Fibroblast of lung (primary cell): ENCODE results near the gene HIBCH. TPM values are rescaled to one million over a fixed set of nuclear protein-coding genes. Genes with fewer than 3 reads are reported as not detected.

Experiments
- DNase-seq, 2 donors: peaks; one replicate each; pipeline versions ENCODE4 v3.0.0 to v3.0.0-alpha.2; 2010; ENCODE audit warnings: low read depth in 2 of 2
- H2AFZ ChIP-seq: 2 replicates; pipeline ENCODE4 v1.5.1; 2012; ENCODE audit warnings: low read length, control low read depth, inconsistent platforms
- H3K27ac ChIP-seq: 2 replicates; pipeline ENCODE4 v1.5.1; 2011; ENCODE audit warnings: low read length, control low read depth; ENCODE audit not compliant: insufficient read depth
- H3K27me3 ChIP-seq: 2 replicates; pipeline ENCODE4 v1.5.1; 2011; ENCODE audit warnings: mild to moderate bottlenecking, low read length; ENCODE audit not compliant: control insufficient read depth, insufficient read depth
- H3K36me3 ChIP-seq: 2 replicates; pipeline ENCODE4 v1.5.1; 2011; ENCODE audit warnings: low read length; ENCODE audit not compliant: control insufficient read depth, insufficient read depth
- H3K4me1 ChIP-seq: 2 replicates; pipeline ENCODE4 v1.5.1; 2011; ENCODE audit warnings: low read length; ENCODE audit not compliant: control insufficient read depth, insufficient read depth; ENCODE audit errors: extremely low read depth
- H3K4me2 ChIP-seq: 2 replicates; pipeline ENCODE4 v1.5.1; 2011; ENCODE audit warnings: low read length, control low read depth; ENCODE audit not compliant: insufficient read depth; ENCODE audit errors: extremely low read depth
- H3K4me3 ChIP-seq, 4 experiments: fragments of 200-600 bp in 1 of 4; sonication (generic) in 1 of 4; replicated peaks in 1 of 4; 2 replicates each; pipeline ENCODE4 v1.5.1; 2011 to 2016; ENCODE audit warnings: low read length in 4 of 4, low read depth in 3 of 4, mild to moderate bottlenecking in 3 of 4, control low read depth in 2 of 4, inconsistent platforms in 1 of 4, mixed read lengths in 1 of 4; ENCODE audit not compliant: insufficient read depth in 1 of 4; ENCODE audit errors: control extremely low read depth in 1 of 4
- H3K79me2 ChIP-seq: 2 replicates; pipeline ENCODE4 v1.5.1; 2012; ENCODE audit warnings: mild to moderate bottlenecking, low read length, inconsistent platforms; ENCODE audit not compliant: control insufficient read depth, insufficient read depth
- H3K9ac ChIP-seq: 2 replicates; pipeline ENCODE4 v1.5.1; 2011; ENCODE audit warnings: mild to moderate bottlenecking, low read length, control low read depth; ENCODE audit not compliant: insufficient read depth
- H3K9me3 ChIP-seq: 2 replicates; pipeline ENCODE4 v1.5.1; 2012; ENCODE audit warnings: low read depth, low read length; ENCODE audit not compliant: control insufficient read depth, insufficient read depth
- H4K20me1 ChIP-seq: 2 replicates; pipeline ENCODE4 v1.5.1; 2011; ENCODE audit warnings: low read length; ENCODE audit not compliant: control insufficient read depth, insufficient read depth; ENCODE audit errors: extremely low read depth
- EZH2 ChIP-seq: IDR thresholded peaks from 2 replicates; pipeline ENCODE4 v1.5.1; 2012; ENCODE audit warnings: low read length, control low read depth, mild to moderate bottlenecking; ENCODE audit errors: missing control alignments
- polyA plus RNA-seq, 2 donors: library from polyadenylated mRNA; depleted of rRNA in 1 of 2; stranded (reverse) in 1 of 2; unstranded in 1 of 2; fragments of >200 nt; gene quantifications; 2 replicates each; pipeline ENCODE4 v1.2.1, GENCODE V29; 2011 to 2012; ENCODE audit warnings: missing spikeins in 1 of 2
- total RNA-seq: library from RNA; depleted of rRNA; stranded (reverse); fragments of >200 nt; gene quantifications from 2 replicates; pipeline ENCODE4 v1.2.1, GENCODE V29; 2014
- TF ChIP-seq, protein P1 (sequence below), 2 donors: IDR thresholded peaks in 1 of 2; conservative IDR thresholded peaks in 1 of 2; 1 replicate in 1 of 2; 2 replicates in 1 of 2; pipeline ENCODE4 v1.5.1; 2011 to 2012; ENCODE audit warnings: low read length in 2 of 2, control low read depth in 1 of 2, inconsistent platforms in 1 of 2, low read depth in 1 of 2, mild to moderate bottlenecking in 1 of 2

HIBCH gene
- total and polyA plus RNA-seq, 2 donors (not counting 1 experiment from before 2014, with no cell fraction given), result 14.9 to 19.2 TPM

DNA sequence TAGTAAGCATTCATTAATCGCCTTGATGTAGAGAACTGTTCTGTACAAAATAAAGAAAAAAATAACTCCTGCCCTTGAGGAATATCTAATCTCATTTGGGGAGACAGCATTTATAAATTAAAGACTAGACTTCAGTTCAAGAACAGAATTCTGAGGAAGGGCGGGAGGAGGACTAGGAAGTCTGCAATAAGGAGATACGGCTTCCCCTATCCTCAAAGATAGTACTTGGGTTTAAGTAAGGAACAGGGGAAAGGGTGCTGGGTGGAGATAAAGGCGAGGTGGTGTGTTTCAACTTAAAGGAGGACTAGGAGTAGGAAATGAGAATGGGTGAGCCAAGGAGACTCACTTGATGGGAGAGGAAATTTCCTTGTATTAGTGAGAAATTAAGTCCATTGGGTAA lies 135.2 kb downstream of the HIBCH start:
- Histone ChIP-seq H2AFZ (no peak overlapping the region), H3K4me3 (no peak overlapping the region), H3K79me2 (no peaks in the 10 kb centered on the region), H3K27me3 (no peaks in the 10 kb centered on the region), H3K9ac (no peak overlapping the region), H4K20me1 (no peaks in the 10 kb centered on the region), H3K9me3 (no peaks in the 10 kb centered on the region), H3K27ac (no peak overlapping the region), H3K4me1 (no peaks in the 10 kb centered on the region), H3K36me3 (no peaks in the 10 kb centered on the region), H3K4me2 (no peak overlapping the region)
- TF ChIP-seq, protein P1, sequence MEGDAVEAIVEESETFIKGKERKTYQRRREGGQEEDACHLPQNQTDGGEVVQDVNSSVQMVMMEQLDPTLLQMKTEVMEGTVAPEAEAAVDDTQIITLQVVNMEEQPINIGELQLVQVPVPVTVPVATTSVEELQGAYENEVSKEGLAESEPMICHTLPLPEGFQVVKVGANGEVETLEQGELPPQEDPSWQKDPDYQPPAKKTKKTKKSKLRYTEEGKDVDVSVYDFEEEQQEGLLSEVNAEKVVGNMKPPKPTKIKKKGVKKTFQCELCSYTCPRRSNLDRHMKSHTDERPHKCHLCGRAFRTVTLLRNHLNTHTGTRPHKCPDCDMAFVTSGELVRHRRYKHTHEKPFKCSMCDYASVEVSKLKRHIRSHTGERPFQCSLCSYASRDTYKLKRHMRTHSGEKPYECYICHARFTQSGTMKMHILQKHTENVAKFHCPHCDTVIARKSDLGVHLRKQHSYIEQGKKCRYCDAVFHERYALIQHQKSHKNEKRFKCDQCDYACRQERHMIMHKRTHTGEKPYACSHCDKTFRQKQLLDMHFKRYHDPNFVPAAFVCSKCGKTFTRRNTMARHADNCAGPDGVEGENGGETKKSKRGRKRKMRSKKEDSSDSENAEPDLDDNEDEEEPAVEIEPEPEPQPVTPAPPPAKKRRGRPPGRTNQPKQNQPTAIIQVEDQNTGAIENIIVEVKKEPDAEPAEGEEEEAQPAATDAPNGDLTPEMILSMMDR (conservative IDR thresholded peaks at IDR 0.05 in 1 of 2, IDR thresholded peaks at IDR 0.05 in 1 of 2; ENCODE audit: low read depth in 1 of 2, low read length in 2 of 2), result no peak
- no peak for TF ChIP-seq EZH2
- no peak for DNase-seq

- TF ChIP-seq EZH2, result no peak
- TF ChIP-seq, protein P1 (conservative IDR thresholded peaks at IDR 0.05 in 1 of 2, IDR thresholded peaks at IDR 0.05 in 1 of 2; ENCODE audit: low read depth in 1 of 2, low read length in 2 of 2), result no peak
Observed at GRCh38 chr2:190183539-190183938, 136.1 kb downstream of the HIBCH start.

DNA sequence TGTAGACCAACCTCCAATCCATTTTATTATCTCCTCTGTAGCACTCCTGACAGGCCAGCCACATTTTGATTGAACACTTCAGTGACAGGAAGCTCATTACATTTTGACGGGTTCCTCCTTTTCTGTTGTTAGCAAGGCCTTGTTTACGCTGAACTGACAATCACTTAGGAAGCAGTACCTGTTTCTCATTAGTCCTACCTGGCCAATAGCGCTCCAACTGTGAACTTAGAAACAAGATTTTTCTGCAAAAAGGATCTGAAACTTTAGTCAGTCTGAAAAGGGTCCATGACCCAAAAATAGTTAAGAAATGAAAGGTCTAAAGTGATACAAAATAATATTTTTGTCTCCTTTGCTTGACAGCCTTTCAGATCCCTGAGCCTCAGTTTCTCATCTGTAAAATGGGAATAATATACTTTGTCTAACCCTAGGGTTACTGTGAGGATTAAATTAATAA lies 137.5 kb downstream of the HIBCH start:
- H3K9ac ChIP-seq, result no peak overlapping the region
- no peaks in the 10 kb centered on the region for H3K36me3 ChIP-seq
- no peak overlapping the region for H3K27ac ChIP-seq
- no peaks in the 10 kb centered on the region for H4K20me1 ChIP-seq
- H3K4me3 ChIP-seq, result no peak overlapping the region
- H2AFZ ChIP-seq, result no peak overlapping the region
- no peak for DNase-seq
- H3K4me1 ChIP-seq, result no peaks in the 10 kb centered on the region
- no peak overlapping the region for H3K4me2 ChIP-seq
- TF ChIP-seq, protein P1 (conservative IDR thresholded peaks at IDR 0.05 in 1 of 2, IDR thresholded peaks at IDR 0.05 in 1 of 2; ENCODE audit: low read depth in 1 of 2, low read length in 2 of 2), result no peak
- no peak for TF ChIP-seq EZH2
- no peaks in the 10 kb centered on the region for H3K79me2 ChIP-seq
- H3K9me3 ChIP-seq, result no peaks in the 10 kb centered on the region
- H3K27me3 ChIP-seq, result no peaks in the 10 kb centered on the region

More at GRCh38 chr2:190183539-190183938, 136.1 kb downstream of the HIBCH start:
- no peak overlapping the region for H3K27ac ChIP-seq
- H3K4me3 ChIP-seq, result no peak overlapping the region
- no peaks in the 10 kb centered on the region for H3K36me3 ChIP-seq
- no peak for DNase-seq
- H3K9ac ChIP-seq, result no peak overlapping the region
- no peaks in the 10 kb centered on the region for H3K27me3 ChIP-seq
- H3K4me2 ChIP-seq, result no peak overlapping the region
- no peaks in the 10 kb centered on the region for H3K9me3 ChIP-seq
- no peaks in the 10 kb centered on the region for H3K79me2 ChIP-seq
- H4K20me1 ChIP-seq, result no peaks in the 10 kb centered on the region
- H3K4me1 ChIP-seq, result no peaks in the 10 kb centered on the region
- H2AFZ ChIP-seq, result no peak overlapping the region
